HepG2 (cell line): ENCODE measurements around the gene SNRNP25. TPM values are rescaled to one million over a fixed set of nuclear protein-coding genes. Genes with fewer than 3 reads are reported as not detected.

Experiments
- EEA1 ChIP-seq: sonication (generic); formaldehyde crosslinking; IDR thresholded peaks from 2 replicates; pipeline ENCODE4 v1.5.1; 2020; ENCODE audit warnings: mild to moderate bottlenecking, missing genetic modification reagents, borderline replicate concordance
- MED1 ChIP-seq: sonication (generic); formaldehyde crosslinking; IDR thresholded peaks from 2 replicates; pipeline ENCODE4 v1.4.0; 2020; ENCODE audit warnings: missing genetic modification reagents
- PAX8 ChIP-seq: sonication (generic); formaldehyde crosslinking; IDR thresholded peaks from 2 replicates; pipeline ENCODE4 v1.8.0; 2022; ENCODE audit warnings: mild to moderate bottlenecking, missing genetic modification reagents, borderline replicate concordance
- PHF21A ChIP-seq: sonication (generic); formaldehyde crosslinking; IDR thresholded peaks from 2 replicates; pipeline ENCODE4 v1.5.0; 2020; ENCODE audit warnings: mild to moderate bottlenecking, missing genetic modification reagents
- RBAK ChIP-seq: sonication (generic); formaldehyde crosslinking; IDR thresholded peaks from 2 replicates; pipeline ENCODE4 v1.5.1; 2020; ENCODE audit warnings: mild to moderate bottlenecking, missing genetic modification reagents
- RBM22 ChIP-seq: fragments of 200-400 bp; formaldehyde crosslinking; optimal IDR thresholded peaks from 2 replicates; pipeline ENCODE3; 2017; ENCODE audit warnings: mild to moderate bottlenecking, low read length, moderate library complexity
- SMAD1 ChIP-seq: sonication (generic); formaldehyde crosslinking; IDR thresholded peaks from 2 replicates; pipeline ENCODE4 v1.4.0; 2020; ENCODE audit warnings: missing genetic modification reagents, low read depth, mild to moderate bottlenecking, borderline replicate concordance
- STAT5B ChIP-seq: sonication (generic); formaldehyde crosslinking; IDR thresholded peaks from 2 replicates; pipeline ENCODE4 v1.4.0; 2020; ENCODE audit warnings: missing genetic modification reagents
- TBX3 ChIP-seq: fragments of 450-650 bp; IDR thresholded peaks from 2 replicates; pipeline ENCODE4 v1.6.1; 2017; ENCODE audit warnings: antibody characterized with exemption, mild to moderate bottlenecking, inconsistent platforms, borderline replicate concordance
- TCF7 ChIP-seq: sonication (generic); IDR thresholded peaks from 2 replicates; pipeline ENCODE4 v1.6.1; 2016; ENCODE audit warnings: antibody characterized with exemption, low read depth
- TEAD3 ChIP-seq: optimal IDR thresholded peaks from 2 replicates; pipeline ENCODE3; 2016; ENCODE audit warnings: borderline replicate concordance
- XBP1 ChIP-seq: sonication (generic); formaldehyde crosslinking; IDR thresholded peaks from 2 replicates; pipeline ENCODE4 v1.5.0; 2020; ENCODE audit warnings: missing genetic modification reagents
- ZBTB7B ChIP-seq: sonication (generic); formaldehyde crosslinking; IDR thresholded peaks from 2 replicates; pipeline ENCODE4 v1.4.0; 2020; ENCODE audit warnings: missing genetic modification reagents
- ZFP36L1 ChIP-seq: sonication (generic); formaldehyde crosslinking; IDR thresholded peaks from 2 replicates; pipeline ENCODE4 v1.8.0; 2022; ENCODE audit warnings: mild to moderate bottlenecking, missing genetic modification reagents, moderate library complexity
- ZNF282 ChIP-seq: fragments of 450-650 bp; IDR thresholded peaks from 2 replicates; pipeline ENCODE4 v1.6.1; 2018; ENCODE audit not compliant: partially characterized antibody
- ZNF501 ChIP-seq: sonication (generic); formaldehyde crosslinking; IDR thresholded peaks from 2 replicates; pipeline ENCODE4 v1.5.1; 2020; ENCODE audit warnings: mild to moderate bottlenecking, moderate library complexity, missing genetic modification reagents
- ZNF652 ChIP-seq: IDR thresholded peaks from 2 replicates; pipeline ENCODE4 v1.6.1; 2016; ENCODE audit warnings: low read depth, borderline replicate concordance
- ZNF672 ChIP-seq: sonication (generic); formaldehyde crosslinking; IDR thresholded peaks from 2 replicates; pipeline ENCODE4 v1.8.1; 2022; ENCODE audit warnings: missing genetic modification reagents
- ZNF724P ChIP-seq: sonication (generic); formaldehyde crosslinking; IDR thresholded peaks from 2 replicates; pipeline ENCODE4 v1.8.0; 2022; ENCODE audit warnings: missing genetic modification reagents, borderline replicate concordance
- polyA plus RNA-seq, 8 experiments: library from polyadenylated mRNA; depleted of rRNA in 3 of 8; stranded (reverse) in 7 of 8; unstranded in 1 of 8; fragments of >200 nt; fragmentation: Illumina TruSeq in 4 of 8; extraction: Trizol in 4 of 8; gene quantifications; 2 replicates each; pipeline versions ENCODE4 v1.2.1 to v1.2.3, GENCODE V29; 2011 to 2016; ENCODE audit warnings: low read depth in 4 of 8, missing spikeins in 1 of 8, mixed read lengths in 1 of 8; ENCODE audit not compliant: insufficient read depth in 1 of 8
- total RNA-seq, 5 experiments: library from RNA; depleted of rRNA; stranded (reverse); fragments of >200 nt; fragmentation: Illumina TruSeq; extraction: Trizol; gene quantifications; 2 replicates each; pipeline ENCODE4 v1.2.3, GENCODE V29; 2016; ENCODE audit warnings: low read depth in 1 of 5
- TF ChIP-seq, protein P1 (sequence below): sonication (generic); formaldehyde crosslinking; IDR thresholded peaks from 2 replicates; pipeline ENCODE4 v1.4.0; 2020; ENCODE audit warnings: missing genetic modification reagents
- TF ChIP-seq, protein P2 (sequence below): sonication (generic); formaldehyde crosslinking; IDR thresholded peaks from 2 replicates; pipeline ENCODE4 v1.8.0; 2022; ENCODE audit warnings: low read depth, missing genetic modification reagents
- TF ChIP-seq, protein P3 (sequence below): sonication (generic); formaldehyde crosslinking; IDR thresholded peaks from 2 replicates; pipeline ENCODE4 v1.4.0; 2020; ENCODE audit warnings: mild to moderate bottlenecking, missing genetic modification reagents
- TF ChIP-seq, protein P4 (sequence below): IDR thresholded peaks from 2 replicates; pipeline ENCODE4 v1.6.1; 2016; ENCODE audit warnings: control low read depth
- TF ChIP-seq, protein P5 (sequence below): sonication (generic); formaldehyde crosslinking; IDR thresholded peaks from 2 replicates; pipeline ENCODE4 v1.4.0; 2020; ENCODE audit warnings: missing genetic modification reagents

The SNRNP25 gene
- total and polyA plus RNA-seq, 2 of the 13 experiments (the other 11 are each of a cell fraction or from before 2014, with no cell fraction given), result 34.1 to 97.4 TPM

DNA sequence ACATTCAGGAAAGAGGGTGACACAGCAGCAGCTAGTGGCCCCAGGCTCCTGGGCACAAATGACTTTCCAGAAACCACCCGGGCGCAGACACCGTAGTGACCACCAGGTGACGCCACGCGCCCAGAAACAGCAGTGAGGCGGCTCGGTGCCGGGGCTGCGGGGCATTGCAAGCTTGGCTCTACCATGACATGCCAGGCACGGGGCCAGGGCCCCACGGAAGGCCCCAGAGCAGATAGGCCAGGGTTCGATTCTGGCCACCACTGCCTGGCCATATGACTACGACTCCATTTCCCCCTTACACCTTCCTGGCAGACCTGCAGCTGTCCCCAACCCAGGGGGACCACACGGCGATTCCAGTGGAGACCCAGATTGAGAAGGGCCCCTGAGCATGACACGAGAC is 12.1 kb downstream of the SNRNP25 start (continued):
- TF ChIP-seq, protein P1, sequence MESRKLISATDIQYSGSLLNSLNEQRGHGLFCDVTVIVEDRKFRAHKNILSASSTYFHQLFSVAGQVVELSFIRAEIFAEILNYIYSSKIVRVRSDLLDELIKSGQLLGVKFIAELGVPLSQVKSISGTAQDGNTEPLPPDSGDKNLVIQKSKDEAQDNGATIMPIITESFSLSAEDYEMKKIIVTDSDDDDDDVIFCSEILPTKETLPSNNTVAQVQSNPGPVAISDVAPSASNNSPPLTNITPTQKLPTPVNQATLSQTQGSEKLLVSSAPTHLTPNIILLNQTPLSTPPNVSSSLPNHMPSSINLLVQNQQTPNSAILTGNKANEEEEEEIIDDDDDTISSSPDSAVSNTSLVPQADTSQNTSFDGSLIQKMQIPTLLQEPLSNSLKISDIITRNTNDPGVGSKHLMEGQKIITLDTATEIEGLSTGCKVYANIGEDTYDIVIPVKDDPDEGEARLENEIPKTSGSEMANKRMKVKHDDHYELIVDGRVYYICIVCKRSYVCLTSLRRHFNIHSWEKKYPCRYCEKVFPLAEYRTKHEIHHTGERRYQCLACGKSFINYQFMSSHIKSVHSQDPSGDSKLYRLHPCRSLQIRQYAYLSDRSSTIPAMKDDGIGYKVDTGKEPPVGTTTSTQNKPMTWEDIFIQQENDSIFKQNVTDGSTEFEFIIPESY (CRISPR knock-in tag), result peak; percentile 12; the same call in 1 of the 2 replicates
- TF ChIP-seq ZNF724P (CRISPR knock-in tag) (no peak), XBP1 (CRISPR knock-in tag) (no peak), TCF7 (no peak), TEAD3 (CRISPR knock-in tag) (peak; percentile 62), ZFP36L1 (CRISPR knock-in tag) (no peak), PAX8 (CRISPR knock-in tag) (no peak), ZNF501 (CRISPR knock-in tag) (peak; percentile 38; the same call in 1 of the 2 replicates), ZNF672 (CRISPR knock-in tag) (no peak), EEA1 (CRISPR knock-in tag) (no peak), TBX3 (no peak), RBAK (CRISPR knock-in tag) (no peak), PHF21A (no peak), MED1 (CRISPR knock-in tag) (0 out of 2 replicates have a peak, but pooled peaks have one; percentile 27), ZNF652 (CRISPR knock-in tag) (no peak), ZBTB7B (CRISPR knock-in tag) (peak; percentile 33; the same call in 1 of the 2 replicates), ZNF282 (no peak), STAT5B (no peak), SMAD1 (CRISPR knock-in tag) (0 out of 2 replicates have a peak, but pooled peaks have one; percentile 29), RBM22 (no peak)
- TF ChIP-seq, protein P2, sequence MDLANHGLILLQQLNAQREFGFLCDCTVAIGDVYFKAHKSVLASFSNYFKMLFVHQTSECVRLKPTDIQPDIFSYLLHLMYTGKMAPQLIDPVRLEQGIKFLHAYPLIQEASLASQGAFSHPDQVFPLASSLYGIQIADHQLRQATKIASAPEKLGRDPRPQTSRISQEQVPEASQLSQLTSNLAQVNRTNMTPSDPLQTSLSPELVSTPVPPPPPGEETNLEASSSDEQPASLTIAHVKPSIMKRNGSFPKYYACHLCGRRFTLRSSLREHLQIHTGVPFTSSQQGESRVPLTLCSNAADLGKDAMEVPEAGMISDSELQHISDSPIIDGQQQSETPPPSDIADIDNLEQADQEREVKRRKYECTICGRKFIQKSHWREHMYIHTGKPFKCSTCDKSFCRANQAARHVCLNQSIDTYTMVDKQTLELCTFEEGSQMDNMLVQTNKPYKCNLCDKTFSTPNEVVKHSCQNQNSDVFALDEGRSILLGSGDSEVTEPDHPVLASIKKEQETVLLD (CRISPR knock-in tag), result no peak
- TF ChIP-seq, protein P3, sequence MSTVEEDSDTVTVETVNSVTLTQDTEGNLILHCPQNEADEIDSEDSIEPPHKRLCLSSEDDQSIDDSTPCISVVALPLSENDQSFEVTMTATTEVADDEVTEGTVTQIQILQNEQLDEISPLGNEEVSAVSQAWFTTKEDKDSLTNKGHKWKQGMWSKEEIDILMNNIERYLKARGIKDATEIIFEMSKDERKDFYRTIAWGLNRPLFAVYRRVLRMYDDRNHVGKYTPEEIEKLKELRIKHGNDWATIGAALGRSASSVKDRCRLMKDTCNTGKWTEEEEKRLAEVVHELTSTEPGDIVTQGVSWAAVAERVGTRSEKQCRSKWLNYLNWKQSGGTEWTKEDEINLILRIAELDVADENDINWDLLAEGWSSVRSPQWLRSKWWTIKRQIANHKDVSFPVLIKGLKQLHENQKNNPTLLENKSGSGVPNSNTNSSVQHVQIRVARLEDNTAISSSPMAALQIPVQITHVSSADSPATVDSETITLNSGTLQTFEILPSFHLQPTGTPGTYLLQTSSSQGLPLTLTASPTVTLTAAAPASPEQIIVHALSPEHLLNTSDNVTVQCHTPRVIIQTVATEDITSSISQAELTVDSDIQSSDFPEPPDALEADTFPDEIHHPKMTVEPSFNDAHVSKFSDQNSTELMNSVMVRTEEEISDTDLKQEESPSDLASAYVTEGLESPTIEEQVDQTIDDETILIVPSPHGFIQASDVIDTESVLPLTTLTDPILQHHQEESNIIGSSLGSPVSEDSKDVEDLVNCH (CRISPR knock-in tag), result no peak
- TF ChIP-seq, protein P4, sequence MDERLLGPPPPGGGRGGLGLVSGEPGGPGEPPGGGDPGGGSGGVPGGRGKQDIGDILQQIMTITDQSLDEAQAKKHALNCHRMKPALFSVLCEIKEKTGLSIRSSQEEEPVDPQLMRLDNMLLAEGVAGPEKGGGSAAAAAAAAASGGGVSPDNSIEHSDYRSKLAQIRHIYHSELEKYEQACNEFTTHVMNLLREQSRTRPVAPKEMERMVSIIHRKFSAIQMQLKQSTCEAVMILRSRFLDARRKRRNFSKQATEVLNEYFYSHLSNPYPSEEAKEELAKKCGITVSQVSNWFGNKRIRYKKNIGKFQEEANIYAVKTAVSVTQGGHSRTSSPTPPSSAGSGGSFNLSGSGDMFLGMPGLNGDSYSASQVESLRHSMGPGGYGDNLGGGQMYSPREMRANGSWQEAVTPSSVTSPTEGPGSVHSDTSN, result no peak
- TF ChIP-seq, protein P5, sequence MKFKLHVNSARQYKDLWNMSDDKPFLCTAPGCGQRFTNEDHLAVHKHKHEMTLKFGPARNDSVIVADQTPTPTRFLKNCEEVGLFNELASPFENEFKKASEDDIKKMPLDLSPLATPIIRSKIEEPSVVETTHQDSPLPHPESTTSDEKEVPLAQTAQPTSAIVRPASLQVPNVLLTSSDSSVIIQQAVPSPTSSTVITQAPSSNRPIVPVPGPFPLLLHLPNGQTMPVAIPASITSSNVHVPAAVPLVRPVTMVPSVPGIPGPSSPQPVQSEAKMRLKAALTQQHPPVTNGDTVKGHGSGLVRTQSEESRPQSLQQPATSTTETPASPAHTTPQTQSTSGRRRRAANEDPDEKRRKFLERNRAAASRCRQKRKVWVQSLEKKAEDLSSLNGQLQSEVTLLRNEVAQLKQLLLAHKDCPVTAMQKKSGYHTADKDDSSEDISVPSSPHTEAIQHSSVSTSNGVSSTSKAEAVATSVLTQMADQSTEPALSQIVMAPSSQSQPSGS (CRISPR knock-in tag), result peak; percentile 51; the same call in 1 of the 2 replicates
